GM12878 (cell line): ENCODE data around the gene SIGLEC10. TPM values are rescaled to one million over a fixed set of nuclear protein-coding genes. Genes with fewer than 3 reads are reported as not detected.

Source experiments
- ATF3 ChIP-seq: IDR thresholded peaks from 2 replicates; pipeline ENCODE4 v1.6.1; 2011; ENCODE audit warnings: low read depth, mild to moderate bottlenecking, low read length, moderate library complexity, borderline replicate concordance; ENCODE audit errors: extremely low read depth
- CEBPZ ChIP-seq: fragments of 150-350 bp; IDR thresholded peaks from 2 replicates; pipeline ENCODE4 v1.6.1; 2016; ENCODE audit warnings: low read depth, low read length
- CREB1 ChIP-seq: IDR thresholded peaks from 2 replicates; pipeline ENCODE4 v1.6.1; 2012; ENCODE audit warnings: low read depth, mild to moderate bottlenecking, inconsistent platforms
- DPF2 ChIP-seq: fragments of 450-650 bp; IDR thresholded peaks from 2 replicates; pipeline ENCODE4 v1.6.1; 2017; ENCODE audit warnings: mild to moderate bottlenecking
- HDAC2 ChIP-seq: fragments of 200-600 bp; sonication (generic); IDR thresholded peaks from 2 replicates; pipeline ENCODE4 v1.6.1; 2017
- IRF3 ChIP-seq: fragments of 450-650 bp; IDR thresholded peaks from 2 replicates; pipeline ENCODE4 v1.6.1; 2014; ENCODE audit warnings: mild to moderate bottlenecking
- NR2C1 ChIP-seq: fragments of 450-650 bp; IDR thresholded peaks from 2 replicates; pipeline ENCODE4 v1.6.1; 2017; ENCODE audit warnings: antibody characterized with exemption, mild to moderate bottlenecking, moderate library complexity
- POLR2A ChIP-seq: IDR thresholded peaks from 2 replicates; pipeline ENCODE4 v1.6.1; 2011; ENCODE audit warnings: low read depth, mild to moderate bottlenecking, low read length
- YY1 ChIP-seq: IDR thresholded peaks from 2 replicates; pipeline ENCODE4 v1.6.1; 2011; ENCODE audit warnings: low read depth, mild to moderate bottlenecking, low read length
- ZBTB11 ChIP-seq: fragments of 450-650 bp; formaldehyde crosslinking; IDR thresholded peaks from 2 replicates; pipeline ENCODE4 v1.5.0; 2022; ENCODE audit warnings: mild to moderate bottlenecking, missing genetic modification characterization
- ZBTB40 ChIP-seq: fragments of 450-650 bp; IDR thresholded peaks from 2 replicates; pipeline ENCODE4 v1.6.1; 2016; ENCODE audit warnings: mild to moderate bottlenecking, moderate library complexity, borderline replicate concordance
- ZNF384 ChIP-seq: IDR thresholded peaks from 2 replicates; pipeline ENCODE4 v1.6.1; 2012; ENCODE audit warnings: low read depth, mild to moderate bottlenecking, low read length, improper control_type of control experiment, borderline replicate concordance
- ZNF687 ChIP-seq: fragments of 450-650 bp; IDR thresholded peaks from 2 replicates; pipeline ENCODE4 v1.6.1; 2017; ENCODE audit warnings: mild to moderate bottlenecking, moderate library complexity
- ZZZ3 ChIP-seq: IDR thresholded peaks from 2 replicates; pipeline ENCODE4 v1.6.1; 2011; ENCODE audit warnings: low read depth; ENCODE audit not compliant: control insufficient read depth, insufficient read length
- polyA plus RNA-seq, 11 experiments: library from polyadenylated mRNA; depleted of rRNA in 4 of 11; unstranded in 6 of 11; stranded (reverse) in 5 of 11; fragments of >200 nt; fragmentation: Nextera tagmentation in 4 of 11; fragmentation: Illumina TruSeq in 1 of 11; extraction: Ambion mirVana in 4 of 11; extraction: Trizol in 1 of 11; gene quantifications; 1 replicate in 1 of 11; 2 replicates in 10 of 11; pipeline versions ENCODE4 v1.2.1 to v1.2.3, GENCODE V29; 2011 to 2016; ENCODE audit warnings: inconsistent platforms in 2 of 11, missing spikeins in 2 of 11, low read depth in 1 of 11
- total RNA-seq, 4 experiments: library from RNA; depleted of rRNA in 3 of 4; stranded (reverse); fragments of >200 nt in 3 of 4; fragmentation: Illumina TruSeq in 1 of 4; extraction: Trizol in 1 of 4; gene quantifications; 2 replicates each; pipeline versions ENCODE4 v1.2.1 to v1.2.3, GENCODE V29; 2013 to 2021

The SIGLEC10 gene
- total and polyA plus RNA-seq, 10 of the 15 experiments (the other 5 are each of a cell fraction or from before 2014, with no cell fraction given) = 2.3 to 16.8 (median 7.8) TPM

- TF ChIP-seq DPF2 (0 out of 2 replicates have a peak, but pooled peaks have one; percentile 40), CEBPZ (no peak), ZBTB40 (no peak), IRF3 (no peak), HDAC2 (no peak), ZNF687 (peak; percentile 24; the same call in 1 of the 2 replicates), ZBTB11 (CRISPR knock-in tag) (no peak), YY1 (peak; percentile 90), CREB1 (no peak), ZNF384 (no peak), NR2C1 (peak; percentile 80), ZZZ3 (no peak), POLR2A (peak; percentile 89), ATF3 (no peak)
Observed at GRCh38 chr19:51365965-51366388, 51.5 kb downstream of the SIGLEC10 start, which contains the start of gene ETFB (continued).
